ENCODE data around the gene CNNM2. TPM values are rescaled to one million over a fixed set of nuclear protein-coding genes. Genes with fewer than 3 reads are reported as not detected.
"Not testable (repeated sequence)": the region's sequence is repeated elsewhere in the genome, so short reads cannot be mapped to it uniquely, and the experiment has no call there.

Gene CNNM2
- total and polyA plus RNA-seq, 7 donors, result 0.49 to 2.6 (median 1.3) TPM

DNA sequence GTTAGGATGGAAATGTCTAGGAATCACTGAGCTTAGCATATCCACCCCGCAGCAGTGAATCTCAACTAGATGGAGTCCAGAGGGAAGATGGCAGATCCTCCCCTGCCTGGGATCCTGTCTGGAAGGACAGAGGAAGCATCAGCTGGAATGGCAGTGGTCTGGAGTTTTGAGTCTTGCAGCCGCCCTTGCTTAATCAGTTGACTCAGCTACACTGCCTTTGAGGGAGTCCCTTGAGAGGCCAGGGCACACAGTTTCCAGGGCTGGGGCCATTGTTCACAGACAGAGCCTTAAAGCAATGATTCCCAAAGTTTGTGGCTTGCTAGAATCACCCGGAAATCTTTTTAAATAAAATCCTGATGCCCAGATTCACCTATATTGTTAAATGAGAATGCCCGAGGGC is 146.9 kb downstream of the CNNM2 start:
- no peaks in the 10 kb centered on the region for H3K9me3 ChIP-seq
- ATAC-seq (no peak), DNase-seq (no peak)
- H3K27me3 ChIP-seq (ENCODE audit: insufficient read depth in 3 of 3, low read length in 2 of 3), result no peaks in the 10 kb centered on the region
- no peak overlapping the region for H3K27ac ChIP-seq
- intact Hi-C loops (cut with DNase I), result loop anchor here in 1 of 2 donors (5.0 to 10.0 kb wide), 2 partner anchors 148 to 340 kb away; partner anchors contain the start of gene CNNM2
- 93 to 94% (median 94%) methylated on average over 4 of the region's 4 CpGs for WGBS, 3 donors
- H3K4me3 ChIP-seq, result no peak overlapping the region
- H3K4me1 ChIP-seq, result no peaks in the 10 kb centered on the region
- peaks cover 0 to 6% of the 10 kb centered on the region in 2 donors for H3K36me3 ChIP-seq (ENCODE audit: insufficient read depth in 1 of 2, low read depth in 1 of 2)
- TF ChIP-seq, protein P1, sequence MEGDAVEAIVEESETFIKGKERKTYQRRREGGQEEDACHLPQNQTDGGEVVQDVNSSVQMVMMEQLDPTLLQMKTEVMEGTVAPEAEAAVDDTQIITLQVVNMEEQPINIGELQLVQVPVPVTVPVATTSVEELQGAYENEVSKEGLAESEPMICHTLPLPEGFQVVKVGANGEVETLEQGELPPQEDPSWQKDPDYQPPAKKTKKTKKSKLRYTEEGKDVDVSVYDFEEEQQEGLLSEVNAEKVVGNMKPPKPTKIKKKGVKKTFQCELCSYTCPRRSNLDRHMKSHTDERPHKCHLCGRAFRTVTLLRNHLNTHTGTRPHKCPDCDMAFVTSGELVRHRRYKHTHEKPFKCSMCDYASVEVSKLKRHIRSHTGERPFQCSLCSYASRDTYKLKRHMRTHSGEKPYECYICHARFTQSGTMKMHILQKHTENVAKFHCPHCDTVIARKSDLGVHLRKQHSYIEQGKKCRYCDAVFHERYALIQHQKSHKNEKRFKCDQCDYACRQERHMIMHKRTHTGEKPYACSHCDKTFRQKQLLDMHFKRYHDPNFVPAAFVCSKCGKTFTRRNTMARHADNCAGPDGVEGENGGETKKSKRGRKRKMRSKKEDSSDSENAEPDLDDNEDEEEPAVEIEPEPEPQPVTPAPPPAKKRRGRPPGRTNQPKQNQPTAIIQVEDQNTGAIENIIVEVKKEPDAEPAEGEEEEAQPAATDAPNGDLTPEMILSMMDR (IDR thresholded peaks at IDR 0.05), result no peak

DNA sequence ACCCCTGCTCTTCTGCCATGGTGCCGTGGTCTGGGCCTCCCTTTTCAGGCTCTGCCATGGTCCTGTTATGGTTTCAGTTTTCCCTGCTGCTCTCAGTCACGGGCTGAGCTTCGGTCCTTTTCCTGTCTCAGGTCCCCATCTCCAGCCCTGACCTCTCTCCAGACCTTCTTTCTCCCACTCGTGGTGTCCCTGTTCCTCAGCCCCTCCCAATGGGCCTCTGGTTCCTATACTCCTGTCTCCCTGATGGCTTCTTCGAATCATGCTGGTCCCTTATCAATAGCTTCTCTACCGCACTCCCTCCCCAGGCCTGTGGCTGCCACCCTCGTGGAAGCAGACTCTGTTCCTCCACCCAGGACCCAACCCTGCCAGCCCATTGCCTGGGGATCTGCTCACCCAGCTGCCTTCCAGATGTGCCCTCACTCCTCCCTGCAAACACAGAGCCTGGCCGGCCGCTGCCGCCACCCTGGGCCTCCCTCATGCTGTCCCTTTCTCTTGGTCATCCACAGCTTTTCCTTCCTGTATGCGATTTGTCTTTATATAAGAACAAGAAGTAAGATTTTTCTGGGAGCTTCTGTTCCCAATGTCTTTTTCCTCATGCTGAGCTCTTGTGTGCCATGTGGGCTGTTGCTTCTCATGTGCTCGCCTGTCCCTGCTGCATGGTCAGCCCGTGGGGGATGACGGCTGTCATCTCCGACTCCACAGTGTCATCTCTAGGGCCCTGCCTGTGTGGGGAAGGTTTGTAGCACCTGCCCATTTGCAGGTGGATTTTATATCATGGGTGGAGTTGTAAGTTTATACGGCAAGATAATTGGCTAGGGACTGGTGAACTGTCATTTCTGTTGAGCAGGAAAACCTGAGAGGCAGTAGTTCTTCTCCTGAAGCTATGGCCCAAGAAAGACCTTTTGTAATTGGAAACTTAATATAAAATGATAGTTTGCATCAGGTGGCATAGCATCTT is 148.3 kb downstream of the CNNM2 start:
- no peak overlapping the region for H3K4me3 ChIP-seq
- no peaks in the 10 kb centered on the region for H3K4me1 ChIP-seq
- H3K36me3 ChIP-seq (ENCODE audit: insufficient read depth in 1 of 2, low read depth in 1 of 2), result peaks cover 0 to 6% of the 10 kb centered on the region in 2 donors
- intact Hi-C loops (cut with DNase I), result loop anchor here in 1 of 2 donors (5.0 to 10.0 kb wide), 2 partner anchors 149 to 342 kb away; partner anchors contain the start of gene CNNM2
- H3K27me3 ChIP-seq (ENCODE audit: insufficient read depth in 3 of 3, low read length in 2 of 3), result no peaks in the 10 kb centered on the region
- DNase-seq, result no peak
- 91 to 92% (median 91%) methylated on average over 16 of the region's 16 CpGs for WGBS, 3 donors
- no peak for ATAC-seq
- H3K27ac ChIP-seq, result no peak overlapping the region
- TF ChIP-seq, protein P1 (IDR thresholded peaks at IDR 0.05), result no peak
- H3K9me3 ChIP-seq, result no peaks in the 10 kb centered on the region

DNA sequence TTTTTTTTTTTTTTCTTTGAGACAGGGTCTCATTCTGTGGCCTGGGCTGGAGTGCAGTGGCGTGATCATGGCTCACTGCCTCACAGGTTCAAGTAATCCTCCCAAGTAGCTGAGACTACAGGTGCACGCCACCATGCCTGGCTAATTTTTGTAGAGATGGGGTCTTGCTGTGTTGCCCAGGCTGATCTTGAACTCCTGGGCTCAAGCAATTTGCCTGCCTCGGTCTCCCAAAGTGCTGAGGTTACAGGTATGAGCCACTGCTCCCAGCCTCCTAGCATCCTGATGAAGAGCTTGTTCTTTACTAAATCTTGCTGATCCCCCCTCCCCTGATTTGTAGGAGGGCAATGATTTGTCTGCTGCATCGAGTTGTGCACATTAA is 149.0 kb downstream of the CNNM2 start:
- not testable (repeated sequence) for H3K9me3 ChIP-seq, ATAC-seq
- 85 to 93% (median 93%) methylated on average over 4 of the region's 4 CpGs for WGBS, 3 donors

DNA sequence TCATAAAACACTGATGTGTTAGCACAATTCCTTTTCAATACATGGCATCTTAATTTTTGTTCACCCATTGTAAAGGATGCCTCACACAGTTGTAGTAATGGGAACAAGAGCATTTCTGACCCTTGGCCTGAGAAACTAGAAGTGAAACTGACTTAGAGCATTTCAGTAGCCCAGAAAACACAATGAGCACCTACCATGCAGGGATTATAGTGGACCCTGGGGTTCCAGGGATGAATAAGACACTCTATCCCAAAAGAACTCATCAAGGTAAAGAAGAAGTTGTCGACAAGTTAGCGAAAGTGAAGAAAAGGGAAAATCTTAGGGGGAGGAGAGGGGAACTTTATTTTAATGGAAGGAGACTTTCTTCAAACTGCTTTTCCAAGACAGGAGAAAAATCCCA is 149.4 kb downstream of the CNNM2 start:
- TF ChIP-seq, protein P1 (IDR thresholded peaks at IDR 0.05), result no peak
- no peaks in the 10 kb centered on the region for H3K27me3 ChIP-seq (ENCODE audit: insufficient read depth in 3 of 3, low read length in 2 of 3)
- H3K36me3 ChIP-seq (ENCODE audit: insufficient read depth in 1 of 2, low read depth in 1 of 2), result peaks cover 0 to 6% of the 10 kb centered on the region in 2 donors
- ATAC-seq, result no peak
- no peaks in the 10 kb centered on the region for H3K9me3 ChIP-seq
- no peak overlapping the region for H3K4me3 ChIP-seq
- DNase-seq, result no peak
- intact Hi-C loops (cut with DNase I), result loop anchor here in 1 of 2 donors (5.0 to 10.0 kb wide), 2 partner anchors 150 to 343 kb away; partner anchors contain the start of gene CNNM2
- 95 to 100% (median 97%) methylated on average over 2 of the region's 2 CpGs for WGBS, 3 donors
- no peaks in the 10 kb centered on the region for H3K4me1 ChIP-seq
- no peak overlapping the region for H3K27ac ChIP-seq

More for the DNA sequence above, 149.0 kb downstream of the CNNM2 start:
- not testable (repeated sequence) for H3K4me3 ChIP-seq; H3K27ac ChIP-seq; H3K27me3 ChIP-seq (ENCODE audit: insufficient read depth in 3 of 3, low read length in 2 of 3); H3K4me1 ChIP-seq; DNase-seq; H3K36me3 ChIP-seq (ENCODE audit: insufficient read depth in 1 of 2, low read depth in 1 of 2)
- intact Hi-C loops (cut with DNase I), result loop anchor here in 1 of 2 donors (5.0 to 10.0 kb wide), 2 partner anchors 150 to 342 kb away; partner anchors contain the start of gene CNNM2

DNA sequence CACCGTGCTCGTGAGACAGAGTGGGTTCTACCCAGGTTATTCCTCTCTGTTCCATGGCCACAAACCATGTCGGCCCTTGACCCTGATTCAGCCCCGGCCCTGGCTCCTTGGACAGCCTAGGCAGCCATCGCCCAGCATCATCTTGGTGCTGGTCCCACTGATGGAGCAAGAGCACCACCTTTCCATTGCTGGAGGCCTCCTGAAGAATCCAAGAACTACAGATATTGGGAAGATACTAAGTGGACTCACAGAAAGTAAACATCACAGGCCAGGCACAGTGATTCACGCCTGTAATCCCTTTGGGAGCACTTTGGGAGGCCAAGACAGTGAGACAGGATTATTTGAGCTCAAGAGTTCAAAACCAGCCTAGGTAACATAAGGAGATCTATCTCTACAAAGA is 149.9 kb downstream of the CNNM2 start:
- DNase-seq (no peak), ATAC-seq (no peak)
- H3K4me3 ChIP-seq, result no peak overlapping the region
- H3K4me1 ChIP-seq, result no peaks in the 10 kb centered on the region
- intact Hi-C loops (cut with DNase I), result loop anchor here (2.0 to 10.0 kb wide), 4 partner anchors 151 to 343 kb away; partner anchors contain the start of gene CNNM2 (in 1 of the 2)
- H3K27me3 ChIP-seq (ENCODE audit: insufficient read depth in 3 of 3, low read length in 2 of 3), result no peaks in the 10 kb centered on the region
- 84 to 93% (median 85%) methylated on average over 6 of the region's 6 CpGs for WGBS, 3 donors
- H3K27ac ChIP-seq, result no peak overlapping the region
- peaks cover 0 to 6% of the 10 kb centered on the region in 2 donors for H3K36me3 ChIP-seq (ENCODE audit: insufficient read depth in 1 of 2, low read depth in 1 of 2)
- TF ChIP-seq, protein P1 (IDR thresholded peaks at IDR 0.05), result no peak
- no peaks in the 10 kb centered on the region for H3K9me3 ChIP-seq
